ENCODE results near the gene AKT1. TPM values are rescaled to one million over a fixed set of nuclear protein-coding genes. Genes with fewer than 3 reads are reported as not detected.

Gene AKT1
- total and polyA plus RNA-seq, 2 of the 13 experiments (the other 11 are each of a cell fraction or from before 2014, with no cell fraction given): 96.2 to 116 TPM

- no peak for TF ChIP-seq KLF16 (CRISPR knock-in tag; IDR thresholded peaks at IDR 0.05)
- TF ChIP-seq TGIF2 (CRISPR knock-in tag; IDR thresholded peaks at IDR 0.05): no peak
- TF ChIP-seq POLR2AphosphoS2 (IDR thresholded peaks at IDR 0.05; ENCODE audit: low read depth, low read length): no peak
- TF ChIP-seq SPEN (CRISPR knock-in tag; IDR thresholded peaks at IDR 0.05; ENCODE audit: low read depth): peak; percentile 75
- TF ChIP-seq EHMT2 (IDR thresholded peaks at IDR 0.05; ENCODE audit: borderline replicate concordance, low read depth, low read length): no peak
- TF ChIP-seq PRPF4 (IDR thresholded peaks at IDR 0.05; ENCODE audit: low read depth, low read length, poor library complexity, severe bottlenecking): no peak
- TF ChIP-seq CENPT (CRISPR knock-in tag; IDR thresholded peaks at IDR 0.05; ENCODE audit: low read depth): no peak
- TF ChIP-seq, protein P1, sequence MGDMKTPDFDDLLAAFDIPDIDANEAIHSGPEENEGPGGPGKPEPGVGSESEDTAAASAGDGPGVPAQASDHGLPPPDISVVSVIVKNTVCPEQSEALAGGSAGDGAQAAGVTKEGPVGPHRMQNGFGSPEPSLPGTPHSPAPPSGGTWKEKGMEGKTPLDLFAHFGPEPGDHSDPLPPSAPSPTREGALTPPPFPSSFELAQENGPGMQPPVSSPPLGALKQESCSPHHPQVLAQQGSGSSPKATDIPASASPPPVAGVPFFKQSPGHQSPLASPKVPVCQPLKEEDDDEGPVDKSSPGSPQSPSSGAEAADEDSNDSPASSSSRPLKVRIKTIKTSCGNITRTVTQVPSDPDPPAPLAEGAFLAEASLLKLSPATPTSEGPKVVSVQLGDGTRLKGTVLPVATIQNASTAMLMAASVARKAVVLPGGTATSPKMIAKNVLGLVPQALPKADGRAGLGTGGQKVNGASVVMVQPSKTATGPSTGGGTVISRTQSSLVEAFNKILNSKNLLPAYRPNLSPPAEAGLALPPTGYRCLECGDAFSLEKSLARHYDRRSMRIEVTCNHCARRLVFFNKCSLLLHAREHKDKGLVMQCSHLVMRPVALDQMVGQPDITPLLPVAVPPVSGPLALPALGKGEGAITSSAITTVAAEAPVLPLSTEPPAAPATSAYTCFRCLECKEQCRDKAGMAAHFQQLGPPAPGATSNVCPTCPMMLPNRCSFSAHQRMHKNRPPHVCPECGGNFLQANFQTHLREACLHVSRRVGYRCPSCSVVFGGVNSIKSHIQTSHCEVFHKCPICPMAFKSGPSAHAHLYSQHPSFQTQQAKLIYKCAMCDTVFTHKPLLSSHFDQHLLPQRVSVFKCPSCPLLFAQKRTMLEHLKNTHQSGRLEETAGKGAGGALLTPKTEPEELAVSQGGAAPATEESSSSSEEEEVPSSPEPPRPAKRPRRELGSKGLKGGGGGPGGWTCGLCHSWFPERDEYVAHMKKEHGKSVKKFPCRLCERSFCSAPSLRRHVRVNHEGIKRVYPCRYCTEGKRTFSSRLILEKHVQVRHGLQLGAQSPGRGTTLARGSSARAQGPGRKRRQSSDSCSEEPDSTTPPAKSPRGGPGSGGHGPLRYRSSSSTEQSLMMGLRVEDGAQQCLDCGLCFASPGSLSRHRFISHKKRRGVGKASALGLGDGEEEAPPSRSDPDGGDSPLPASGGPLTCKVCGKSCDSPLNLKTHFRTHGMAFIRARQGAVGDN (CRISPR knock-in tag; IDR thresholded peaks at IDR 0.05): peak; percentile 91
- TF ChIP-seq ZNF431 (CRISPR knock-in tag; IDR thresholded peaks at IDR 0.05; ENCODE audit: borderline replicate concordance, low read depth): no peak
- no peak for TF ChIP-seq TCF12 (IDR thresholded peaks at IDR 0.05)
- no peak for TF ChIP-seq TCF12 (CRISPR knock-in tag; IDR thresholded peaks at IDR 0.05)
- no peak for TF ChIP-seq ZNF296 (CRISPR knock-in tag; conservative IDR thresholded peaks at IDR 0.05)
- TF ChIP-seq ZNF317 (CRISPR knock-in tag; IDR thresholded peaks at IDR 0.05): peak; percentile 33; the same call in 1 of the 2 replicates
- no peak for TF ChIP-seq ADNP (CRISPR knock-in tag; IDR thresholded peaks at IDR 0.05)
- TF ChIP-seq CHD4 (IDR thresholded peaks at IDR 0.05; ENCODE audit: borderline replicate concordance, low read length): no peak
- peak; percentile 29; the same call in 1 of the 2 replicates for TF ChIP-seq ZMYM3 (CRISPR knock-in tag; IDR thresholded peaks at IDR 0.05)
- 0 out of 2 replicates have a peak, but pooled peaks have one; percentile 43 for TF ChIP-seq RBFOX2 (IDR thresholded peaks at IDR 0.05; ENCODE audit: low read depth, low read length)
- TF ChIP-seq, protein P2, sequence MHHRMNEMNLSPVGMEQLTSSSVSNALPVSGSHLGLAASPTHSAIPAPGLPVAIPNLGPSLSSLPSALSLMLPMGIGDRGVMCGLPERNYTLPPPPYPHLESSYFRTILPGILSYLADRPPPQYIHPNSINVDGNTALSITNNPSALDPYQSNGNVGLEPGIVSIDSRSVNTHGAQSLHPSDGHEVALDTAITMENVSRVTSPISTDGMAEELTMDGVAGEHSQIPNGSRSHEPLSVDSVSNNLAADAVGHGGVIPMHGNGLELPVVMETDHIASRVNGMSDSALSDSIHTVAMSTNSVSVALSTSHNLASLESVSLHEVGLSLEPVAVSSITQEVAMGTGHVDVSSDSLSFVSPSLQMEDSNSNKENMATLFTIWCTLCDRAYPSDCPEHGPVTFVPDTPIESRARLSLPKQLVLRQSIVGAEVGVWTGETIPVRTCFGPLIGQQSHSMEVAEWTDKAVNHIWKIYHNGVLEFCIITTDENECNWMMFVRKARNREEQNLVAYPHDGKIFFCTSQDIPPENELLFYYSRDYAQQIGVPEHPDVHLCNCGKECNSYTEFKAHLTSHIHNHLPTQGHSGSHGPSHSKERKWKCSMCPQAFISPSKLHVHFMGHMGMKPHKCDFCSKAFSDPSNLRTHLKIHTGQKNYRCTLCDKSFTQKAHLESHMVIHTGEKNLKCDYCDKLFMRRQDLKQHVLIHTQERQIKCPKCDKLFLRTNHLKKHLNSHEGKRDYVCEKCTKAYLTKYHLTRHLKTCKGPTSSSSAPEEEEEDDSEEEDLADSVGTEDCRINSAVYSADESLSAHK (CRISPR knock-in tag; IDR thresholded peaks at IDR 0.05; ENCODE audit: borderline replicate concordance): no peak
- TF ChIP-seq SRY (CRISPR knock-in tag; IDR thresholded peaks at IDR 0.05): no peak
- TF ChIP-seq CBX2 (IDR thresholded peaks at IDR 0.05; ENCODE audit: low read depth, low read length): no peak
- no peak for TF ChIP-seq CBX2 (CRISPR knock-in tag; IDR thresholded peaks at IDR 0.05; ENCODE audit: low read depth)
- TF ChIP-seq MED8 (CRISPR knock-in tag; IDR thresholded peaks at IDR 0.05; ENCODE audit: insufficient replicate concordance): no peak
- no peak for TF ChIP-seq ZNF451 (CRISPR knock-in tag; IDR thresholded peaks at IDR 0.05)
- TF ChIP-seq AGO2 (optimal IDR thresholded peaks at IDR 0.05; ENCODE audit: low read depth, low read length): no peak
Measured at GRCh38 chr14:104820669-104821228, 25.2 kb upstream of the AKT1 start (continued).
